GM19328 (cell line): Measurements from ENCODE around the gene LCE7A.

Experiments used
- ATAC-seq: cut with Tn5 transposase; IDR thresholded peaks from one replicate; pipeline ENCODE4 v1.9.1; 2021; ENCODE audit warnings: mild to moderate bottlenecking, moderate library complexity; ENCODE audit not compliant: unreplicated experiment

LCE7A gene

GRCh38 chr1:152859696-152860095 lies at the start of gene LCE7A:
Gene LCE7A, plus strand, starts transcription at chr1:152859996. Its CDS starts 702 bp downstream, at chr1:152860698.
- ATAC-seq: no peak

- ATAC-seq: no peak
Observed at GRCh38 chr1:152811050-152811449, 48.7 kb upstream of the LCE7A start.

GRCh38 chr1:152811671-152812070 lies 48.1 kb upstream of the LCE7A start, which contains the start of gene LCE1B:
Gene LCE1B, plus strand, starts transcription at chr1:152811971. Its CDS starts 476 bp downstream, at chr1:152812447.
- no peak for ATAC-seq

GRCh38 chr1:152817309-152817708 lies 42.5 kb upstream of the LCE7A start:
- ATAC-seq: no peak

- ATAC-seq: no peak
Observed at GRCh38 chr1:152823294-152823693, 36.5 kb upstream of the LCE7A start.

- no peak for ATAC-seq
Observed at GRCh38 chr1:152824964-152825363, 34.8 kb upstream of the LCE7A start.

GRCh38 chr1:152827173-152827572 lies 32.6 kb upstream of the LCE7A start, which contains the start of gene LCE1A:
Gene LCE1A, plus strand, starts transcription at chr1:152827473. Its CDS starts 0 bp downstream, at chr1:152827473.
- no peak for ATAC-seq

- no peak for ATAC-seq
Observed at GRCh38 chr1:152836870-152837269, 22.9 kb upstream of the LCE7A start.

GRCh38 chr1:152842556-152842955 lies 17.2 kb upstream of the LCE7A start, which contains the start of gene LCE6A:
Gene LCE6A, plus strand, starts transcription at chr1:152842856. Its CDS starts 665 bp downstream, at chr1:152843521.
- ATAC-seq: no peak

- no peak for ATAC-seq
Observed at GRCh38 chr1:152855661-152856060, 4.1 kb upstream of the LCE7A start.

GRCh38 chr1:152858062-152858461 lies 1.7 kb upstream of the LCE7A start:
- ATAC-seq: no peak

GRCh38 chr1:152860129-152860528 lies 333 bp downstream of the LCE7A start:
- no peak for ATAC-seq

- ATAC-seq: no peak
Observed at GRCh38 chr1:152861374-152861773, 1.6 kb downstream of the LCE7A start.

GRCh38 chr1:152864443-152864842 lies 4.6 kb downstream of the LCE7A start:
- ATAC-seq: no peak

- no peak for ATAC-seq
Observed at GRCh38 chr1:152866321-152866720, 6.5 kb downstream of the LCE7A start.

GRCh38 chr1:152869808-152870419 lies 10.1 kb downstream of the LCE7A start:
- ATAC-seq: no peak

GRCh38 chr1:152870831-152871730 lies 11.3 kb downstream of the LCE7A start:
- no peak for ATAC-seq

GRCh38 chr1:152871731-152872126 lies 11.9 kb downstream of the LCE7A start:
- ATAC-seq: no peak

- ATAC-seq: no peak
Observed at GRCh38 chr1:152873495-152873894, 13.7 kb downstream of the LCE7A start.

- ATAC-seq: no peak
Observed at GRCh38 chr1:152876827-152877226, 17.0 kb downstream of the LCE7A start.

- no peak for ATAC-seq
Observed at GRCh38 chr1:152878042-152878441, 18.2 kb downstream of the LCE7A start, which contains the start of gene SMCP. Gene SMCP, plus strand, starts transcription at chr1:152878322. Its CDS starts 6,101 bp downstream, at chr1:152884423.
